ENCODE results near the gene C8A.

The C8A gene

GRCh38 chr1:56964349-56965017 is 109.9 kb downstream of the C8A start:
- in situ Hi-C loops (cut with HindIII; ENCODE audit: low sequenced_read_pairs), result no loop called here

- in situ Hi-C loops (cut with HindIII; ENCODE audit: low sequenced_read_pairs), result no loop called here
Observed at GRCh38 chr1:56965191-56965590, 110.6 kb downstream of the C8A start.

DNA sequence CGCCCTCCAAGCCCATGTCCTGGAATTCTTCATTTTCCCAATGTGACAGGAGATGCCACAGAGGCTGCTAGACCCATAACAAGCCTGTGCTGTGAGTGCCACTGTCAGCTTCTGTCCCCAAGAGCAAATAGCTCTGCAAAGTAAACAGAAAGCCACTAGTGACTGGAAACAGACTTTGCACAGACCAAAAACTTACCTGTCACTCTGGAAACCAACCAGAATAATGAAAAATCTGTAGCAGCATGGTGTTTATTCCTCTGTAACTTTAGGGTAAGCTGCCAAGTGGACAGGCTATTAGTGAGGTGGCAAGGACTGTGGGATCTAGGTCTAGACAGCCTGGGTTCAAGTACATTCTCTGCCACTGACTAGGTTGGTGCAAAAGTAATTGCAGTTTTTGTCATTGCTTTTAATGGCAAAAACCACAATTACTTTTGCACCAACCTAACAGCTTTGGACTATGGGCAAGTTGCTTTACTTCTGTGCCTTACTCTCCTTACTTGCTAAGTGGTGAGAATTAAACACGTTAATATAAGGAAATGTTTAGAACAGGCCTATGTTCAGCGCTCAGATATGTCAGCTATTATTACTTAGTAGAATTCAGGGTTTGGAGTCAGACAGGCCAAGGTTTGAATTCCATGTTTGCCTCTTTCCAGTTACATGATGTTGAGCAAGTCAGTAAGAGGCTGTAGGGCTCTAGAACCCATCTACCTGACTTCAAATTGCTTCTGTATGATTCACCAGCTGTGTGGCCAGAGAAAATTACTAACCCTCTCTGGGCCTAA is 111.5 kb downstream of the C8A start, which contains the start of gene C8B:
C8B (minus strand) TSS at position 100 of the 782 bp plus-strand sequence; CDS start at position 33, 67 bp downstream.
- in situ Hi-C loops (cut with HindIII; ENCODE audit: low sequenced_read_pairs), result no loop called here

DNA sequence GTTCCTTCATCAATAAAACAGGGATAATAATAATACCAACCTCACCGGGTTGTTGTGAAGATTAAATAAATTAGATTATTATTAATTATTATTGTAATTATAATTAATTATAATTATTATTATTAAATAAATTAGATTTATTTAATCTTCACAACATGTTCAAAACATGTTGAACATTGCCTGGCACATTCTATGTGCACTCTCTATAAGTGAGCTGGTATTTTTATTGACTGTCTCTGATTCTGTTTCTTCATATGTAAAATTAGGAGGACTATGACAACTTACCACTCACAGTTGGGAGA is 112.1 kb downstream of the C8A start:
- in situ Hi-C loops (cut with HindIII; ENCODE audit: low sequenced_read_pairs), result no loop called here

DNA sequence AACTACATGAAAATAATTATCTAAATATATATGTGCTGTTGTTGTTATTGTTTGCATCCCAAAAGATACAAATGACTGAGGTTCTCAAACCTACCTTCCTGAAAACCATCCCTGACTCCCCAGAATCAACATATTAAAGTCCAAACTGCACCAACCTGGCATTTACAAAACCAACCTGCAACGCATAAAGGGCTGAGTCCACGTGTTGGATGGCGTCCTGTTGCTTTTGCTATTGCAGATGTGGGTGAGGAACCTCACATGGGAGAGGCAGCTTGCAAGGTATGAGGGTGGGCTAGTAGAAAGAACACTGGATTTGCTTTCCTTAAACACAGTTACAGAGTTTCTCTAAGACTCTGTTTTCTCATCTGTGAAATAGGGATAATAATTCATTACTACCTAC is 112.8 kb downstream of the C8A start:
- in situ Hi-C loops (cut with HindIII; ENCODE audit: low sequenced_read_pairs), result no loop called here

All from endothelial cell of hepatic sinusoid (primary cell).